Measurements from ENCODE around the gene CAVIN4. TPM values are rescaled to one million over a fixed set of nuclear protein-coding genes. Genes with fewer than 3 reads are reported as not detected.

Gene CAVIN4
- total RNA-seq, result 1.6 and 2.0 TPM in 2 replicates

DNA sequence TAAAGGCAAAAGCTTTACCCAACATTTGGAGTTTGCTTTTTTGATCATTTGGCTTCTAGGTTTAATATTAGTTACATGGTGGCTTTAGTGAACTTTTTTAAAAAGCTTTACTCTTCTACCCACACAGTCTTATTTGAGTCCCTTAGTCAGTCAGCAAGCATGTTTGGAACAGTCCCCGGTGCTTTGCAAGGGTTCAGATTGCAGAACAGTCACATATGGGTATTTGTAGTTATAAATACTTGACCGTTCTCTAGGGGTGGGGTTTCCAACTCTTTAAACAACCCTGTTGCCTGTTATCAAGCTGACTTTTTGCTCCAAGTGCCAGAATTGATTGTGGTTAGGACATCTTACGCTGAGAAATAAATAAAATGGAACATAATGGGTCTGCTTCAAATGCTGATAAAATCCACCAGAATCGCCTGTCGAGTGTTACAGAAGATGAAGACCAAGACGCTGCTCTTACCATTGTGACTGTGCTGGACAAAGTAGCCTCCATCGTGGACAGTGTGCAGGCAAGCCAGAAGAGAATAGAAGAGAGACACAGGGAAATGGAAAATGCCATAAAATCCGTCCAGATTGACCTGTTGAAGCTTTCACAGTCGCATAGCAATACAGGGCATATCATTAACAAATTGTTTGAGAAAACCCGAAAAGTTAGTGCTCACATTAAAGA is at the start of gene CAVIN4:
TSS of gene CAVIN4 (plus strand) at position 304 of the 673 bp plus-strand sequence. CDS start at position 369, 65 bp downstream.

Other genes with a start within 250 kb of the CAVIN4 start
- 22.4 and 24.8 TPM in 2 replicates for gene TEX10, start 225.1 kb upstream of the CAVIN4 start, total RNA-seq
- gene MSANTD3, start 150.9 kb upstream of the CAVIN4 start, total RNA-seq, result 54.9 and 58.3 TPM in 2 replicates
- 3.6 and 6.4 TPM in 2 replicates for gene TMEFF1, start 104.9 kb upstream of the CAVIN4 start, total RNA-seq